Measurements from ENCODE around the gene STXBP6. TPM values are rescaled to one million over a fixed set of nuclear protein-coding genes. Genes with fewer than 3 reads are reported as not detected.
"Not testable (repeated sequence)": the region's sequence is repeated elsewhere in the genome, so short reads cannot be mapped to it uniquely, and the experiment has no call there.

The STXBP6 gene
- total and polyA plus RNA-seq, 2 of the 13 experiments (the other 11 are each of a cell fraction or from before 2014, with no cell fraction given), result 35.3 to 42.8 TPM

- Histone ChIP-seq H3K9ac (ENCODE audit: insufficient read depth, low read depth, low read length) (no peak overlapping the region), H3K27ac (ENCODE audit: extremely low read length, insufficient read depth, low read length) (no peak overlapping the region), H3K79me2 (ENCODE audit: insufficient read depth, low read length) (peaks cover 2% of the 10 kb centered on the region), H3K4me2 (ENCODE audit: low read depth, low read length) (no peak overlapping the region), H3K4me3 (replicated peaks in 1 of 3; ENCODE audit: insufficient read depth in 1 of 3, low read depth in 2 of 3, low read length in 3 of 3) (no peak overlapping the region), H3K27me3 (ENCODE audit: control insufficient read depth in 1 of 2, insufficient read depth in 2 of 2, low read length in 2 of 2) (no peaks in the 10 kb centered on the region), H3K4me1 (ENCODE audit: insufficient read depth, low read length) (peaks cover 44% of the 10 kb centered on the region), H2AFZ (ENCODE audit: low read length) (no peak overlapping the region), H3K36me3 (replicated peaks in 1 of 2; ENCODE audit: control insufficient read depth in 1 of 2, insufficient read depth in 2 of 2, low read length in 2 of 2) (no peaks in the 10 kb centered on the region), H4K20me1 (ENCODE audit: insufficient read depth, low read length) (no peaks in the 10 kb centered on the region), H3K9me3 (ENCODE audit: low read length) (no peaks in the 10 kb centered on the region)
- WGBS (ENCODE audit: low lambda C conversion rate), result 86% methylated on average over 2 of the region's 2 CpGs
- POLR2A ChIA-PET, result interaction anchor here (1.0 to 1.3 kb wide), 2 partner anchors 52 to 124 kb away, joined by 3 to 4 read pairs; no protein-coding TSS in a partner anchor
- intact Hi-C loops (cut with micrococcal nuclease; ENCODE audit: unreplicated experiment), result no loop called here
- CTCF ChIA-PET (ENCODE audit: low intra/inter-chr PET ratio, low total read pairs), result no interaction called here
- FAIRE-seq (no peak), DNase-seq (ENCODE audit: low spot score) (no peak), ATAC-seq (no peak)
- no TSS peak for BruUV-seq (replicated peaks)
- in situ Hi-C loops (cut with HindIII; ENCODE audit: extremely low pct_ligation_motif_present, low pct_unique_long_range_greater_than_20kb), result no loop called here
- TF ChIP-seq DRAP1 (CRISPR knock-in tag; IDR thresholded peaks at IDR 0.05) (no peak), ZNF331 (CRISPR knock-in tag; IDR thresholded peaks at IDR 0.05) (peak; percentile 95)
Observed at GRCh38 chr14:24964048-24964447, 85.9 kb downstream of the STXBP6 start.

GRCh38 chr14:24962118-24962517 is 87.8 kb downstream of the STXBP6 start:
- CTCF ChIA-PET (ENCODE audit: low intra/inter-chr PET ratio, low total read pairs); H3K9ac ChIP-seq (ENCODE audit: insufficient read depth, low read depth, low read length); DNase-seq (ENCODE audit: low spot score); FAIRE-seq; H4K20me1 ChIP-seq (ENCODE audit: insufficient read depth, low read length); H3K36me3 ChIP-seq (replicated peaks in 1 of 2; ENCODE audit: control insufficient read depth in 1 of 2, insufficient read depth in 2 of 2, low read length in 2 of 2); POLR2A ChIA-PET; H3K79me2 ChIP-seq (ENCODE audit: insufficient read depth, low read length); BruUV-seq (replicated peaks); in situ Hi-C loops (cut with HindIII; ENCODE audit: extremely low pct_ligation_motif_present, low pct_unique_long_range_greater_than_20kb); H3K27ac ChIP-seq (ENCODE audit: extremely low read length, insufficient read depth, low read length); ATAC-seq; intact Hi-C loops (cut with micrococcal nuclease; ENCODE audit: unreplicated experiment); H3K4me2 ChIP-seq (ENCODE audit: low read depth, low read length); H3K27me3 ChIP-seq (ENCODE audit: control insufficient read depth in 1 of 2, insufficient read depth in 2 of 2, low read length in 2 of 2); H3K9me3 ChIP-seq (ENCODE audit: low read length); H3K4me3 ChIP-seq (replicated peaks in 1 of 3; ENCODE audit: insufficient read depth in 1 of 3, low read depth in 2 of 3, low read length in 3 of 3); H2AFZ ChIP-seq (ENCODE audit: low read length): not testable (repeated sequence)
- peaks cover 46% of the 10 kb centered on the region for H3K4me1 ChIP-seq (ENCODE audit: insufficient read depth, low read length)
- 87% methylated on average over 6 of the region's 6 CpGs for WGBS (ENCODE audit: low lambda C conversion rate)

Data from HepG2 (cell line).